Skeletal muscle cell (primary cell): Measurements from ENCODE around the gene ATG4C.

Source experiments
- DNase-seq: peaks from one replicate; pipeline ENCODE4 v3.0.0-alpha.2; 2010; ENCODE audit warnings: low read depth
- H3K4me3 ChIP-seq: 2 replicates; pipeline ENCODE4 v1.5.1; 2011; ENCODE audit warnings: low read depth, mild to moderate bottlenecking, control low read depth, low read length, moderate library complexity

The ATG4C gene

GRCh38 chr1:62832276-62832675 lies 48.3 kb downstream of the ATG4C start:
- DNase-seq, result no peak
- H3K4me3 ChIP-seq, result no peak overlapping the region

DNA sequence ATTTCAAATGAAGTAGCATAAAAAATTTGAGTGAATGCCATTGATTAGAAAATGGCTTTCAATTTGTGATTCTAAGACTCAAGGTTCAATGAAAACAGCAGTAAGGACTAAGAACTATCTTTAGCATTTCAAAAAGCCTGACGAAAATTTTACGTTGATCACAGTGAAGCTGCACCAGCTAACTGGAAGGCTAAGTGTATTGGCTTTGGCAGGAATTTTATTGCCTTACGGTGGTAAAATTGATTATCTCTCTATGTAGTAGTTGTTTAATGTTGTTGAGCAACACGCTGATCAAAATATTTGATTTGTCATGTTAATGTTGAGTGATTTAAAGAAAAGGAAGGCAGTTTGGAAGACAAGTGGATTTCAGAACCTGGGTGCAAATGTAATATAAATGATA lies 49.6 kb downstream of the ATG4C start:
- no peak overlapping the region for H3K4me3 ChIP-seq
- DNase-seq, result no peak

DNA sequence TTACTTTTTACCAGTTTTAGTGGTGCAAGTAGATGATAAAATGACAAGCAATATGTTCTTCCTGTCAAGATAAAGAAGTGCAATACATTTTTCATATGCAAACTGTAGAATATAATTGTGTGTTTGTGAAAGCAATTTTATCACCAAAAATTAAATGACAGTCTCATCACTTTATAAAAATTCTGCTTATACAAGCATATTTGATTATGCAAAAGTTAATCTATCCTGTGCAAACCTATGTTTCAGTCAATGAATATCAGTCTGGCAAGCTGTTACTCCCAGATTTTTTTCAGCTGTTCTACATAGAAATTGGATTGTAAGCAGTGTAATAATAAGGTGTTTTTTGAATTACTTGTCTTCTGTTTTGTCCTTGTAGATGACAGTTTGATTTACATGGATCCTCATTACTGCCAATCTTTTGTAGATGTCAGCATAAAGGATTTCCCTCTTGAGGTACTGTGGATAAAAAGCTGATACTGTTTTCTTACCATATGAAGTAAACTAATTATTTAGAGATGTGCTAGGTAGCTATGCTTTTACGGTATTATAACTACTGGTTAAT lies 50.5 kb downstream of the ATG4C start:
- H3K4me3 ChIP-seq, result no peak overlapping the region
- DNase-seq, result no peak

- H3K4me3 ChIP-seq, result no peak overlapping the region
- DNase-seq, result no peak
These were observed 53.1 kb downstream of the ATG4C start for GRCh38 chr1:62836856-62837540.

DNA sequence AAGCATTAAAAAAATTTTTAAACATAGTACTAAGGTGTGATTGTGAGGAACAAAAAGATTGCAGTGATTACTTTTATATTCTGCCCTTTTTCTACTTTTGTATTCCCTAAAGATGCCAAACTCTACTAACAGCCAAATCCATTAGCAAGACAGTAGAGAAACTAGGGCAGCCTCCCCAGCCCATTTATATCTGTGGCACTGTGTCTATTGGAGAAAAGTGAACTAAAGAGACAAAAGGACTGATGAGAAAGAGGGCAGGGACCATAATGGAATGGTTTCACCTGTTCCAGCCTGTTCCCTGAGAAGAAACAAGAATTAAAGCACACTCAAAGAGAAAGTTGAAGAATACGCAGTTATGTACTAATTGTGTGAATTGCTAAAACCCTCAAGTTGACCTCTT lies 56.6 kb downstream of the ATG4C start:
- no peak for DNase-seq
- no peak overlapping the region for H3K4me3 ChIP-seq

- peak; percentile 11 for DNase-seq
- no peak overlapping the region for H3K4me3 ChIP-seq
These were observed 57.7 kb downstream of the ATG4C start for GRCh38 chr1:62841587-62842169.

GRCh38 chr1:62844030-62844429 lies 60.1 kb downstream of the ATG4C start:
- H3K4me3 ChIP-seq, result no peak overlapping the region
- no peak for DNase-seq

DNA sequence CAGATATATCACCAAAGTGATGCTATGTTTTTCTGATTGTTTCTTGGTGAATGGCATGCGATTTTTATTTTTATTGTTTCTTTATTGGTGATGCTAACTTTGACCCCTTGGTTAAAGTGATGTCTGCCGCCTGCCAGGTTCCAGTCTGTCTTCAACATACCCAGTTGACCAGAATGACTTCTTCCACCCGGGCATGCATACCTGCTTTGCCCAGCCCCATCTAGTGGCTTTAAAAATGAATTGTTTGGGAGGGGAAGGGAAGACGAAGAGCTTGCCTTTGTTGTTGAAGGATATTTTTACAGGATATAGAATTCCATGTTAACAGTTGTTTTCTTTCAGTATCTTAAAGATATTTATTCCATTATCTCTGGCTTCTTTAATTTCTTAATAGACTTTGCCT lies 65.1 kb downstream of the ATG4C start:
- H3K4me3 ChIP-seq, result no peak overlapping the region
- no peak for DNase-seq

DNA sequence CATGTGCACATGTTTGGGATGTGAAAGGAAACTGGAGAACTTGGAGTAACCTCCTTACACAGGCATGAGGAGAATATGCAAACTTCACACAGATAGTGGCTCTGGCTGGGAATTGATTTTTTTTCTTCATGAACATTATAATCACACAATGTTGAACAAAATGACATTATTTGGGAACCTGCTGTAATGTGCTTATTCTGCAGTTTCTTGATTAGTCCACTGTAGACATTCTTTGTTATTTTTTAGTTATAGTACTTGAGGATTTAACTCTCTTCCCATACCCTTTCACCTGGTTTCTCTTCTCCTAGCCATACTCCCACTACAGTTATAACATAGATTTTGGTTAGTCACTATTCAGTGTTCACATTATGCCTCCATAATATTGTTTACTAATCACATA lies 68.3 kb downstream of the ATG4C start:
- no peak overlapping the region for H3K4me3 ChIP-seq
- no peak for DNase-seq

- no peak for DNase-seq
- H3K4me3 ChIP-seq, result no peak overlapping the region
These were observed 73.0 kb downstream of the ATG4C start for GRCh38 chr1:62856960-62857359.

DNA sequence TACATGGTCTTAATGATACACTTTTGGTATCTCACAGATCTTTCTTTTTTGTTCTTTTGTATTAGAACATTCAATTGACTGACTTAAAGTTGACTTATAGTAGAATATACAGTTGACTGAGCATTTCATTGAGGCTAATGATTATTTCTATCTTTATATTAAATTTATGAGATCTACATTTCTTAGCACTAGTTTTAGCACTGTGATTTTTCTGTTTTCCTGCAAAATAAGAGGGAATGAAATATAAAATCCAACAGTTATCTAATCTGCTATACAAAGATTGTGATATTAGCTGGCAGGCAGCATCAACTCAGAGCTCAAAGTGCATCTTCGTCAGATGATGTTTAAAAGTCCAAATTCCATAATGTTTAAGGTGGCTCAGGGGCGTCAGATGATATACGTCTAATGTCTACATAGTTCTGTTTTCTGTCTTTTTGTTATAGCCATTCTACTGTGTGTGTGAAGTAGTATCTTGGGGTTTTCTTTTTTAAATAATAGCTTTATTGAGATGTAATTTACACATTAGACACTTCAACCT lies 85.4 kb downstream of the ATG4C start:
- no peak overlapping the region for H3K4me3 ChIP-seq
- no peak for DNase-seq

DNA sequence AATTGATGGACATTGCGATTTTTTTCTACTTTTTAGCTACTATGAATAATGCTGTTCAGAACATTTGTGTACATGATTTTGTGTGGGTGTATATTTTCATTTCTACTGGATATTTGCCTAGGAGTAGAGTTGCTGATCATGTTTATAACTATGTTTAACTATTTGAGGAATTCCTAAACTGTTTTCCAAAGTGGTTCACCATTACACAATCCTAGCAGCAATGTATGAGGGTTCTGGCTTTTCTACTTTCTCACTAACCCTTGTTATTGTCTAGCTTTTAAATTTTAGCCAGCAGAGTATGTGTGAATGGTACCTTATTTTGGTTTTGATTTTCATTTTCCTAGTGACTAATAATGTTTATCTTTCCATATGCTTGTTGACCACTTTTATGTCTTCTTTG lies 86.2 kb downstream of the ATG4C start:
- no peak for DNase-seq
- H3K4me3 ChIP-seq, result no peak overlapping the region

DNA sequence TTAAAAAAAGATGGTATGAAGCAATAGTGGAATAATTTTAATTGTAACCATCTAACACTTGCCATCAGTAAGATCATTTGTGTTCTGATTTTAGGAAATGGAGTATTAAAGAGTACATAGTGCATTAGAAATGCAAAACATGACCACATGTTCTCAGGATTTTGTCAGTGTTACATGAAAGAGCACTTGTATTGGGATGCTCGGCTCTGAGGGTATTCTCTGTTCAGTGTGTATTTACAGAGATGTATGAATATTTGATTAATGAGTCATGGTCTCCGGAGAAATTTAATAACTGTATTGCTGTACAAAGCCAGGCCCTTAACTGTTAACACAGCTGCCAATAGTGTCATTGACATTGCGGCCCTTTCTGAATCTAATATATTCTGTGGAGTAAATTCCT lies 91.7 kb downstream of the ATG4C start:
- no peak overlapping the region for H3K4me3 ChIP-seq
- no peak for DNase-seq

DNA sequence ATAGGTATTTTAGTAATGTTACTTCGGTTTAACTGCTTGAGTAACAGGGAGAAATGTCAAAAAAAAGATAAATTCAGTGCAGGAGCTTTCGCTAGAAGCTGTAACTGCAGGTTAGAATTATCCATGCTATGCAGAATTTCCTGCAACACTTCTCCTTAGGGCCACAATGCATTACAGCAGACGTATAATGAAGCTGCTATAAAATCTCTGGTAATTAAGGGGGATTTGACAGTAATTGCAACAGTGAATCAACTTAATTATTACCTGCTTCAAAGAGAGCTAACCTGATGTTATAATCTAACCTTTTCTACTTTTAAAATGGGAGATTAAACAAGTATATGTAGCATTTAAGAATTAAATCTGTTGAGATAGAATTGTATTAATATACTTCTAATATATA lies 92.6 kb downstream of the ATG4C start:
- DNase-seq, result no peak
- H3K4me3 ChIP-seq, result no peak overlapping the region

GRCh38 chr1:62877579-62877978 lies 93.6 kb downstream of the ATG4C start:
- no peak overlapping the region for H3K4me3 ChIP-seq
- no peak for DNase-seq

DNA sequence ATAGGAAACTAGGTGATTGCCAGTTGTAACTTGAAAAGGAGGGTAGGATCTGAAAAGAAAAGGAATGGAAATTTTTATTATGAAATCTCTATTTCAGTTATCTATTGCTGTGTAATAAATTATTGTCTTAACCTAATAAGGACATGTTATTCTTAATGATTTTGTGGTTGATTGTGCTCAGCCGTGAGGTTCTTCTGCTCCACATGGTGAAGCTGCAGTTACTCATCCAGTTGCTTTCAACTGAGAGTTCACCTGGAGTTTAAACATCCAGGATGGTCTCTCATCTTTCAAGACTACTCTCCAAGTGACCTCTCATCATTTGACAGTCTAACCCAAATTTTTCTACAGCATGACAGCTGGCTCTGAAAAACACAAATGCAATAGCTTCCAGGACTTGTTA lies 96.0 kb downstream of the ATG4C start:
- DNase-seq, result no peak
- H3K4me3 ChIP-seq, result no peak overlapping the region

DNA sequence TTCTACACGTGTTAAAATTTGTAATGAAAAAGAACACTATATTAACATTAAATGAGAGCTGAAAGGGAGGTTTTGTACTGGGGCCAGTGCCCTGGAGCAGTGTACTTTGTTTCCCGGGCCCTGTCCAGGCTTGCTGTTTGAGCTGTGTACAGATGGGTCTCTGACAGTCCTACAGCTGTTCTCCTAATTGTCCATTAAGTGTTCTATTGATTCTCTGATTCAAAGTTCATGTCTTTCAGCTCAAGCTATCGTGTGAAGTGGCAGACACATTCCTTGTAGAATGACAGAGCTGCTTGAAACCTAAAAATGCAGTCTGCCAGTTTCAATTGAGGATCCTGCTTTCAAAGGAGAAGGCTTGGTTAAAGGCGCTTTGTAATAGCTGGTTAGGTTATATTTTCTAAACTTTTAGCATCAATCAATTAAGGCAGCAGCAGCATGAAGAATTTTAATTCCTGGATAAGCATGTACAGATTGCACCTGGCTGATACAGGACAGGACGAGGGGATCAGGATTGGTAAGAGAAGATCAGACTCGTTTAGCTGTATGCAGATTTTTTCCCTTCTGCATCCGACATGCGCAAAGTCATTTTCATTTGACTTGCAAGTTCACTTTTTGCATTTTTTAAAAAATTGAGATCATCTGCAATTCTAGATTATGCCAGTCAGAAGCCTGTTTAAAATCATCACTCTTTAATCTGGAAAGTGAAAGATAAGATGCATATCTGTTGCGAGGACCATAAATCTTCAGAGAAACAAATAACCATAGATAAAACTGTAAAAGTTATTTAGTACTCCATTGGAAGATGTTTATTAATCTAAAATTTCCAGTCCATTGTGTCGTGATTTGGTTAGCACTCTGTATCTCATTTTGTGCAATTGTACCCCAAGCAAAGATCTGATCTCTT lies 98.5 kb downstream of the ATG4C start:
- H3K4me3 ChIP-seq, result no peak overlapping the region
- DNase-seq, result no peak

DNA sequence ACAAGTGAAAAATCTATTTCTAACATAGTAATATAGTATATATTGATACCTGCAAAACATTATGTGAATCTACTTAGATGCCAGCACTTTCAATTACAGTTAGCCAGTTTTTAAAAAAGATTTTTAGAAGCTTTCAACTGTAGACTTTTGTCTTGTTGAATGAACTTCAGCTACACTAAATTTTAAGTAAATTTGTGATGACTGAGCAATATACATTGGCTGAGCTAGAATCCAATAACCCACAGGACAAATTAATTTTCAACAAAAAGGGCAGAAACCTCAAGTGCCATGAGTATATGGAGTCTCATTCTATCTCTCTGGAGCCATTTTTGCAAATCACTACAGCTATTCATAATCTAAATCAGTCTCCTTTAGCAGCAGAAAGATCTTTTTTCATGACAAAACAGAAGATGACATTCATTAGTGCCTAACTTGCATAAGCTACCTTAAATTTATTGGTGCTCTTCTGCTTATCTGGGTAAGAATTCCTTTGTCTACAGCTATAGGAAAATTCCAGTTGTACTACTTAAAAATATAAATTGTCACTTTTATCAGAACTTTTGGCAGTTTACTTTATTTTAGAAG lies 100.3 kb downstream of the ATG4C start:
- no peak for DNase-seq
- no peak overlapping the region for H3K4me3 ChIP-seq

- no peak overlapping the region for H3K4me3 ChIP-seq
- no peak for DNase-seq
These were observed 104.0 kb downstream of the ATG4C start for GRCh38 chr1:62887799-62888507.
